ENCODE data around the gene MYO7A. TPM values are rescaled to one million over a fixed set of nuclear protein-coding genes. Genes with fewer than 3 reads are reported as not detected.

The MYO7A gene
- total and polyA plus RNA-seq, 9 donors = 3.1 to 18.7 (median 6.5) TPM

- H3K27me3 ChIP-seq = no peaks in the 10 kb centered on the region
- 77 to 81% (median 81%) methylated on average over 9 of the region's 9 CpGs for WGBS, 3 donors
These were observed 49.0 kb downstream of the MYO7A start for GRCh38 chr11:77176996-77177395.

GRCh38 chr11:77178150-77178549 lies 50.1 kb downstream of the MYO7A start:
- intact Hi-C loops (cut with DNase I) = no loop called here
- Histone ChIP-seq H3K27me3 (no peaks in the 10 kb centered on the region), H3K36me3 (no peaks in the 10 kb centered on the region), H3K4me1 (ENCODE audit: insufficient read depth) (peaks cover 7% of the 10 kb centered on the region), H3K27ac (no peak overlapping the region), H3K4me3 (no peak overlapping the region), H3K9me3 (no peaks in the 10 kb centered on the region)
- DNase-seq = no peak
- WGBS, 3 donors = 82 to 96% (median 96%) methylated on average over 4 of the region's 4 CpGs
- TF ChIP-seq POLR2A (IDR thresholded peaks at IDR 0.05) (no peak), CTCF (IDR thresholded peaks at IDR 0.05) (no peak), EP300 (IDR thresholded peaks at IDR 0.05) (no peak)

More at GRCh38 chr11:77176996-77177395, 49.0 kb downstream of the MYO7A start:
- Histone ChIP-seq H3K4me1 (ENCODE audit: insufficient read depth) (peaks cover 7% of the 10 kb centered on the region), H3K27ac (no peak overlapping the region), H3K9me3 (no peaks in the 10 kb centered on the region), H3K36me3 (no peaks in the 10 kb centered on the region), H3K4me3 (no peak overlapping the region)
- intact Hi-C loops (cut with DNase I) = no loop called here
- no peak for TF ChIP-seq EP300 (IDR thresholded peaks at IDR 0.05)
- no peak for TF ChIP-seq POLR2A (IDR thresholded peaks at IDR 0.05)
- TF ChIP-seq CTCF (IDR thresholded peaks at IDR 0.05) = no peak
- no peak for DNase-seq

- DNase-seq = no peak
- no peaks in the 10 kb centered on the region for H3K36me3 ChIP-seq
- H3K4me3 ChIP-seq = no peak overlapping the region
- TF ChIP-seq POLR2A (IDR thresholded peaks at IDR 0.05) (no peak), CTCF (IDR thresholded peaks at IDR 0.05) (no peak)
- H3K9me3 ChIP-seq = no peaks in the 10 kb centered on the region
- intact Hi-C loops (cut with DNase I) = no loop called here
- H3K27ac ChIP-seq = no peak overlapping the region
- WGBS, 3 donors = 57 to 67% (median 61%) methylated on average over 5 of the region's 5 CpGs
- H3K27me3 ChIP-seq = no peaks in the 10 kb centered on the region
- H3K4me1 ChIP-seq (ENCODE audit: insufficient read depth) = peaks cover 7% of the 10 kb centered on the region
These were observed 51.0 kb downstream of the MYO7A start for GRCh38 chr11:77179048-77179447.

- Histone ChIP-seq H3K36me3 (no peaks in the 10 kb centered on the region), H3K9me3 (no peaks in the 10 kb centered on the region), H3K4me3 (no peak overlapping the region), H3K27ac (no peak overlapping the region), H3K27me3 (no peaks in the 10 kb centered on the region), H3K4me1 (ENCODE audit: insufficient read depth) (peaks cover 7% of the 10 kb centered on the region)
- TF ChIP-seq CTCF (IDR thresholded peaks at IDR 0.05) (no peak), EP300 (IDR thresholded peaks at IDR 0.05) (no peak), POLR2A (IDR thresholded peaks at IDR 0.05) (no peak)
- intact Hi-C loops (cut with DNase I) = loop anchor here in 1 of 4 donors (10.0 kb wide), 2 partner anchors 135 to 375 kb away; no protein-coding TSS in a partner anchor
- no peak for DNase-seq
- WGBS, 3 donors = 95 to 99% (median 98%) methylated on average over 19 of the region's 19 CpGs
These were observed 51.6 kb downstream of the MYO7A start for GRCh38 chr11:77179681-77180080.

Measured in ovary (tissue), 9 donors.